IPS-NIHi7 (cell line): ENCODE measurements around the gene ACSL3.
"Not testable (repeated sequence)": the region's sequence is repeated elsewhere in the genome, so short reads cannot be mapped to it uniquely, and the experiment has no call there.

Source experiments
- DNase-seq: peaks from one replicate; pipeline ENCODE4 v3.0.0; 2012; ENCODE audit warnings: mixed read lengths; ENCODE audit errors: extremely low spot score

Gene ACSL3

DNA sequence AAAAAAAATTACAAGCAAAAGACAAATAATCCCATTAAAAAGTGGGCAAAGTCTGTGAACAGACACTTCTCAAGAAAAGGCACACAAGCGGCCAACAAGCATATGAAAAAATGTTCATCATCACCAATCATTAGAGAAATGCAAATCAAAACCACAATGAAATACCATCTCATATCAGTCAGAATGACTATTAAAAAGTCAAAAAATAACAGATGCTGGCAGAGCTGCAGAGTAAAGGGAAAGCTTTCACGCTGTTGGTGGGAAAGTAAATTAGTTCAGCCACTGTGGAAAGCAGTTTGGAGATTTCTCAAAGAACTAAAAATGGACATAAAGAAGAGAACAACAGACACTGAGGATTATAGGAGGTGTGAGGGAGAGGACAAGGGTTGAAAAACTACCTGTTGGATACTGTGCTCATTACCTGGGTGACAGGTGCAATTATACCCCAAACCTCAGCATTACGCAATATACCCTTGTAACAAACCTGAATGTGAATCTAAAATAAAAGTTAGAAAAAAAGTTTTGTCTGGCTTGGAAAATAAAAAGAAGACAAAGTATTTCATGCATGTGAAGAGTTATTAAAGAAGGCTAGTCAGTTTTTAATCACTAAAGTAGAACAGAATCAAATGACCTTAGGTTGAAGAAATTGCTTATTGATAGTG, 8.7 kb upstream of the ACSL3 start:
- DNase-seq: no peak

DNA sequence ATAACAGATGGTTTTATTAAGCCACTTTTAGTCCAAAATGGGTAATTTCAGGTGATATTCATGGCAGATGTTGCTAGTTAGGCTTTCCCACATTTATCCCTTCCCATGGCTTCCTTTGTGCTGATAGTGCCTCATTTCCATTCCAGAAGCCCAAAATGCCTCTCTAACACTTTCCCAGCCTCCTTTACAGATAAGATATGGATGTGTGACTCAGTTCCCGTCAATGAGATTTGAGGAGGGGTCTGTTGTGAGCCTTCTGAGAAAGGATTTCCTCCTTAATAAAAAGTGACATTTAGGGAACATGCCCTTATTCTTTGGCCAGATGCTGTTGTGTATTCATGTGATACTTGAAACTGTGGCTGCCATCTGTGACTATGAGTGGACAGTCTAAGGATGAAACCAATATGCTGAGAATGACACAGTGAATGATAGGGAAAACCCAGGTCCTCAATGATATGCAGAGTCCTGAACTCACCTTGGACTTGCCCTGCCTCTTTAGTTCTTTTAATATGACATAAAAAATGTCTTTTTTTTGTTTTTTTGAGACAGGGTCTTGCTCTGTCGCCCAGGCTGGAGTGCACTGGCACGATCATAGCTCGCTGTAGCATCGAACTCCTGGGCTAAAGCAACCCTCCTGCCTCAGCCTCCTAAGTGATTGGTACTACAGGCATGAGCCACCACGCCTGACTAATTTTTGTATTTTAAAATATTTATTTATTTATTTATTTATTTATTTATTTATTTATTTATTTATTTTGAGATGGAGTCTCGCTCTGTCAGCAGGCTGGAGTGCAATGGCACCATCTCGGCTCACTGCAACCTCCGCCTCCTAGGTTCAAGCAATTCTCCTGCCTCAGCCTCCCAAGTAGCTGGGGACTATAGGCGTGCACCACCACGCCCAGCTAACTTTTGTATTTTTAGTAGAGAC, 5.8 kb upstream of the ACSL3 start:
- DNase-seq: no peak

DNA sequence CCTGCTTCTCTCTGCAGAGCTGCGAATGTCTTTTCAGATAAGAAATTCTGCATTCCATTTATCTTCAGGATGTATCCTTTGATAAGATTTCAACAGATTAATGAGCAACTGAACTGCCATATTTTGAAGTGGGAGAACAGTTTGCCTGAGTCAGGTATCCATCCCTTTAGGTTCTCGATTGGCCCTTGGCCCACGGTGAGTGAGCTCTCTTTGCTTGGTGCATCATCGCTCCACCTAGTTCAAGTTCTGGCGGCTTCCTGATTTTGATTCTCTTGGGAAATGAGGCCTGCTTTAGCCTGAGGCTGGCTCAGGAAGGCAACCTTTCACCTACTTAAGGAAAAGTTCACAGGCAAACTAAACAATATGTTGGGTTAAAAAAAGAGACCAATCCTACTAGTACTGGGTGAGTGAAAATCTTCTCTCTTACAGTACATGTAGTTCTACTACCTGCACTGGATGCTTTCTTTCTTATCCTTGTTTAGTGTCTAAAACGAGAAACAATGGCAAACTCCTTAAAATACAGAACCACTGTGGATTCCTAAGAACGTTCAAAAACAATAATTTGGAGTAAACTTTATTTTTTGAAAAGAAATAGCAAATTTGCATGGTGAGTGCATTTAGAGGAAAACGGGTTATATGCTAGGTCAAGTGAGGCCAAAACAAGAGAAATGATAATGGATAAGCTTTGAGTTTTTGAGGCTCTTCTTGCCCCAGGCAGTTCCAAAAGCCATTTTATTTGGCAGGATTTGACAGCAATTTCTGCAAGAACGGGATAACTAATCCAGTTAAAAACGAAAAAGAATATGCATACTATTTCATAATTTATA, 837 bp upstream of the ACSL3 start:
- DNase-seq: peak; percentile 45

DNA sequence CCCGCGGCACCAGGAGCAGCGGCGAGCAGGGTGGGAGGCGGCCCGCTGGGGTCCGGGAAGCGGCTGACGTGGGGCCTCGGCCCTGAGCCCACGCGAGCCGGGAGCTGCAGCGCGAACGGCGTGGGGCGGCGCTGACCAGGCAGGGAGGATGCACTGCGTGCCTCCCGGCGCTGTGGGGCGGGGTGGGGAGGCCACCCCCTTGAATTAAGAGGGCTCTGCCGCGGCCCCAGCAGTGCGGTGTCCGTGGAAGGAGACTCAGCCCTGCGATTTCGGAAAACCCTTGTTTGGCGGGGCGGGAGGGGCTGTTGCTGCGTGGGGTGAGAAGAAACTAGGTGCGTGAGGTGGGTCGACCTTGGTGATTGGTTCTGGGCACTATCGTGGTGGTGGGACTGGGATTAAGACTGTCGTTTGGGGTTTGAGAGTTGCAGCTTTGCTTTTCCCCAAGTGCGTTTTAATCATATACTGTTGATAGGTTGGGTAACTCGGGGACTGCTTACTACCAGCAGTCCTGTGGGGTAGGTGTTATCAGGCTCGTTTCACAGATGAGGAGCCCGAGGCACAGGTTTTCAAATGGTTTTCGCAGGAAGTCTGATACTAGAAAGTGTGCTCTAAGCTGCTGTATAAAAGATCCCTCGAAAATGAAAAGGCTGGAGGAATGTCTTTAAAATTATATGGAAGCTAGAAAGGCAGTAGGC, 722 bp downstream of the ACSL3 start:
- DNase-seq: no peak

DNA sequence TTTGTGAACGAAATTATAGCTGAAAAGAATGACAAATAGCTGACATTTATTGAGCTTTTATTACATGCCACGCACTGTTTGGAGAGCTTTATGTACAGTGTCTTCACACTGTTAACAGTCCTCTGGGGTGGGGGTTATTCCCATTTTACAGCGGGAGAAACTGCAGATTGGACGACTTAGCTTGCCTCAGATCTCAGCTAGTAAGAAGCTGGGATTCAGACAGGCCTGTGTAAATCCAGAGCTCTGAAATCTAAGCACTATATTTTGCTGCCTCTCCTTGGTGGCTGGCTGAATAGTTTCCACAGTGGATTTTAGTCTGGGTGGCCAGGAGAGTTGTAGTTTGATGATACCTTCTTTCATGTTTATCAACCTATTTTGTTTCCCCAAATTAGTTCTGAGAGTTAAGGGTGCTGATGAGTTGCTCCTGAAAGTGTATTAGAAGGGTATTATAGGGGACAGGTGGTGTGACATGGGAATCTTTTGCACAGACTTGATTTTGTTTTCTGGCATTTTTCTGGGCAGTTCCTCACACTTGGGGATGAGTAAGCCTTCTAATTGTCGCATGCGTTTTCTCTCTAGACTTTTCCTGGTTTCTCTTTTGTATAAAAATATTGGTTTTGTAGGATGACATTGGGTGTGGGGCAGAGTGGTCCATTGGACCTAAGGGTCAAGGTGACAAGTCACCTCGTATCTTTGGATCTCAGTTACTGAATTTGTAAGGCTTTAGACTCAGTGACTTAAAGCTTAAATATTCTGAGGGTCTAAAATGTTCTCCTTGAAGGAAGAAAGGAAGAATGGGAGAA, 1.5 kb downstream of the ACSL3 start:
- no peak for DNase-seq

DNA sequence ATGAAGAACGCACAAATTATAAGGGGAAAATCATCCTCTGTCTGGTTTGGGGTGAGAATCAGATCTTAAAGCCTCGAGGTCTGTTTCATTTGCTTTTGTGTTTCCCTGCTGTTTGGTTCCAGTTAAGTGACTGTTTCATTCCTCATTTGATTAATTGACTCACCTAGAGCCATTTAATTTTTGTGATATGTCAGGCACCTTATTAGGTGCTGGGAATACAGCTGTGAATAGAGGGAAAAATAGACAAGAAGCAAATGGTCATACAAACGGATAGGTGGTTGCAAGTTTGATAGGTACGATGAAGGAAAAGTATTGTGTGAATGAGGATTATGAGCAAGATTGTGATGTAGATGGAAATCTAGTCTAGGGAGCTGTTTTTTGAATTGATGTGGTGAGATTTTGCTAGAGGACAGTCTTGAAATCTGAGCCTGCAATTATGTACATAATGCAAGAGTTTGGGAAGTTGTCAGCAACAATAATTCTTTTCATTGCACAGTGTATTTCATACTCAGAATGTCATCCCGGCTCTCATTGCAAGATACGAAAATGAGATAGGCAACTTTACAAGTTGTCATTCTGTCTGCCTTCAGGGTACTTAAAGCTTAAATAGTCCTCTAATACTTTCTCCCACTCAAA, 2.2 kb downstream of the ACSL3 start:
- no peak for DNase-seq

DNA sequence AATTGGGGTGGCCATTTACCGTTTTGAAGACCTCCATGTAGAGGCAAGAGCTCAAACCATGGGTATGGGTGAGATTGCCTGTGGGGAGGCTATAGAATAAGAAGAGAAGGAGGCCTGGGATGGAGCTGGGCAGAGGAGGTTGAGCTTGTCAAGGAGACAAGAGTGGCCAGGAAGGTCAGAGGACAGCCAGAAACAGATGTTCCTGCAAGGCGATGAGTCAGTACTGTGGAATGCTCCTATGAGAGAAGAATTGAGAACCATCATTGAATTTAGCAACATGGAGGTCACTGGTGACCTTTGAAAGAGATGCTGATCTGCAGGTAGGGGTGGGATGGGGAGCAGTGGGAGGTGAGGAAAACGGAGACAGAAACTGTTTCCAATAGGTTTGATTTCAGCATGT, 3.5 kb downstream of the ACSL3 start:
- DNase-seq: peak; percentile 25

DNA sequence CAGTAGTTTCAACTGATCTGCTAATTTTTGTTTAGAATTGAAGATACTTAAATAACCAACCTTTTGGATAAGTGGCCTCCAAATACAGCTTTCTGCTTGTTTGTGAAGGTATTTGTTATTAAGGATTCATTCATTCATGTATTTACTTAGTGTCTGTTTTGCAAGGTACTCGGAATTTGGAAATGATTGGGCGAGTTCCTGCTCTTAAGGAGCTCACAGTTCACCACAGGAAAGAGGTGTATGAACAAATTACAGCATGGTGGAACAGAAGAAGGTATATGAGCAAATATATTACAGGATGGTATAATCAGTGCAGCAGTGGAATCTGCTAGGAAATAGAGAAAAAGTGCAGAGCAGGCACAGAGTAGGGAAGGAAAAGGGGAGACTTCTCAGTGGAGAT, 4.5 kb downstream of the ACSL3 start:
- no peak for DNase-seq

DNA sequence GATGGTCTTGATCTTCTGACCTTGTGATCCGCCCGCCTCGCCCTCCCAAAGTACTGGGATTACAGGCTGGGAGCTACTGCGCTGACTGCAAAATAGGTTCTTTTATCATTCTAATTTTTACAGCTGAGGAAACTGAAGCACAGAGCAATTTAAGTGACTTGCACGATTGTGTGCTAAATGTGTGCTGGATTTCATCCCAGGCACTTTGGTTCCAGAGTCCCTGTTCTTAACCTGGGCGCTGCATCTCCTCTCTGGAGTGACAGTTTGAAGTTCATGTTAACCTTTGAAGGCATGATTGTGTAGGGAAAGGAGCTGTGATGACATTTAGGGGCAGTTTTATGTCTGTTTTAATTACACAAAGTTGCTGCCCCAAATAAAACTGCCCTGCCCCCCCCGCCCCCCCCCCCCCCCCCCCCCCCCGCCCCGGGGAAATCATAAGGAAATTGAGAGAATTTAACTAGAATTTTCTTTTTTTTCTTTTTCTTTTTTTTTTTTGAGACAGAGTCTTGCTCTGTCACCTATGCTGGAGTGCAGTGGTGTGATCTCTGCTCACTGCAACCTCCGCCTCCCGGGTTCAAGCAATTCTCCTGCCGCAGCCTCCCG, 5.6 kb downstream of the ACSL3 start:
- no peak for DNase-seq

DNA sequence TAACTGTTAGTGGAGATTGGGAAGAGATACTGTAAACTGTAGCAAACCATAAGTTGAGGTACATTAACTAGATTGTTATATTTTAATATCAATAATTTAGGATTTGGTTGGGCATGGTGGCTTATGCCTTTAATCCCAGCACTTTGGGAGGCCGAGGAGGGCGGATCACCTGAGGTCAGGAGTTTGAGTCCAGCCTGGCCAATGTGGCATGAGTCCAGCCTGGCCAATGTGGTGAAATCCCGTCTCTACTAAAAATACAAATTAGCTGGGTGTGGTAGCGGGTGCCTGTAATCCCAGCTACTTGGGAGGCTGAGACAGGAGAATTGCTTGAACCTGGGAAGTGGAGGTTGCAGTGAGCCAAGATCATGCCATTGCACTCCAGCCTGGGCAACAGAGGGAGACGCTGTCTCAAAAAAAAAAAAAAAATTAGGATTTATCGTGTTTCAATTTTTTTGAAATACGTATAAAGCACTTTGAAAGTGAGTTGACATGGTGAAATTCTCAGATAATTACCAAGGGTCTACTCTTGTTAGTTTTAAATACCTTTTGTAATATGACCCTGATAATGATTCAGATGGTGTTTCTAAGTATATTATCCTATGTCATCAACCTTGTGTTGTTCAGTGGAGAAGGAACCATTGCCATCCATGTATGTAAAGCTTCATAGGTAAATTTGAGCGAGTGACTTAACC, 7.9 kb downstream of the ACSL3 start:
- not testable (repeated sequence) for DNase-seq

DNA sequence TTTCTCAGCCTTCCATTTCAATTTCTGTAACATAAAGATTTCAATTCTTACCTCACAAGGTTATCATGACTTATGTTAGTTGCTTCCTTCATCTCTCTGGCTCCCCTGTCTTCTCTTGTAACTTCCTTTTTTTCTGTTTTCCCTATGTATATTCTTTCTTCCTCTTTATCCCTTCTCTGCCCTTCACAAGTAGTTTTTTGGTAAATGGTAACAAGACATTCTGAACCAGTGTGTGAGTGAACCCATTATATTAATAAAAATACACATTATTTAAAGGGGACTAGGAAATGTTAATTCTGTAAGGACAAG, 8.4 kb downstream of the ACSL3 start:
- no peak for DNase-seq

DNA sequence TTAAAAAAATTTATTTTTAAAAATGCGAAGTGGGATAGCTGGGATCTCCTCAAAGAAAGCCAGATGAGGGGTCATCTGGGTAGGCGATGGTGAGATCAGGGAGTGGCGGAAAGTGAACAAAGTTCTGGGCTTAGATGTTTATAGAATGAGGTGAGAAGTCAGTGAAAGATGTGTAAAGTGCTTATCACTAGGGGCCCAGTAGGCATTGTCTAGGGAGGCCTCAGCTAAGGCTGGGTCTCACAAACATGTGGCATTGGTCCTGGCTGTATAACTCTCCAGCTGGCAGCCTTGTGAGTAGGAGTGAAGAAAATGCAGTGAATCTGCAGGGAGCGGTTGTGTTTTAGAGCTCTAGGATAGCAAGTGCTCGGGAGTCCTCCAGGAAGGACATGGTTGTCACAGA, 10.5 kb downstream of the ACSL3 start:
- no peak for DNase-seq

DNA sequence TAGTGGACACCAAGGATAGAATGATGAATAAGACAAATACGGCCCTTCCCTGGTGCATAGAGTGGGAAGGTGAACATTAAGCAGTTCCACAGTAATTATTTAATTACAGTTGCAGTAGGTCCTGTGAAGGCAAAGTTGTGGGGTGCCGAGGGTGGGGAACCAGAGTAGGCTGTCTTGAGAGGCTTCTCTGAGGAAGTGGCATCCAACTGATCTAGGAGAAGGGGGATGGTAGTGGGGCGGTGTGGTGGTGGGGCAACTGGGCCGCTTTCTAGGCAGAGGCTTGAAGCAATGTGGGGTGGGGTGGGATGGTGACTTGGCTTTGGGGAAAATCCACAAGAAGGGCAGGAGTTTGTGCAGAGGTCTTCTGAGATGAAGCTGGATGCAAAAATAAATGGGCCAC, 11.7 kb downstream of the ACSL3 start:
- DNase-seq: no peak

DNA sequence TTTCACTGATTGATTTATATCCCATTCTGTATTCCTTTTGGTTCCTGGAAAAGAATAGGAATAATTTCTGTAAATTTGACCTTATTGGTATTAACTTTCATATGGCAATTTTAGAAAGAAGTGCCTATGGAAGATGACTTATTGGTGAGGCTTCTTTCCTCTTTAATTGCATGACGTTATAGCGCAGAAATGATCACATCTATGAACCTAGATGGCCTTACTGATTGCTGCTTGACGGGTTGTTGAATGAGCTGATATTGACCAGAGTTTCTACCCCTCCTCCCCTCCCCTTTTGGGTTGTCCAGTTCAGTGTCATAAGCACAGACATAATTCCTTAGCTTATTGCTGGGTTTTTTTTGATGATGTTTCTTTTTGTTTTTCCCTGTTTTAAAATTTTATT, 14.6 kb downstream of the ACSL3 start:
- no peak for DNase-seq

DNA sequence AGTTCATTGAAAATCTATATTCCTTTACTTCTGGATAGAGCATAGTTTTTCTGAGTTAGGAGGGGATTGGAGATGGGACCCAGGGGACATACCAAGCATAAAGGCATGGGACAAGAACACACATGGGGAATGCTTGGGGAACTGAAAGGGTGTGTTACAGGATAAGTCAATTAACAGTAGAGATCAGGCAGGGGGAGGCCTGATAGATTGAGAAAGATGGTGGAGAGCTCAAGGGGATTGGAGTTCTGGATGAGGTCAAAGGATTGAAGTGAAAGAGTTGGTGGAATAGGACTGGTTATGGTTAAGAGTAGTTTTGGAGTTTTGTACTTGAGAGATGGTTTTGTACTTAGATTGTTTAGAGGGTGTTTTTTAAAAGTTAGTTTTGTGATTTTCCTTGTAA, 16.1 kb downstream of the ACSL3 start:
- no peak for DNase-seq

DNA sequence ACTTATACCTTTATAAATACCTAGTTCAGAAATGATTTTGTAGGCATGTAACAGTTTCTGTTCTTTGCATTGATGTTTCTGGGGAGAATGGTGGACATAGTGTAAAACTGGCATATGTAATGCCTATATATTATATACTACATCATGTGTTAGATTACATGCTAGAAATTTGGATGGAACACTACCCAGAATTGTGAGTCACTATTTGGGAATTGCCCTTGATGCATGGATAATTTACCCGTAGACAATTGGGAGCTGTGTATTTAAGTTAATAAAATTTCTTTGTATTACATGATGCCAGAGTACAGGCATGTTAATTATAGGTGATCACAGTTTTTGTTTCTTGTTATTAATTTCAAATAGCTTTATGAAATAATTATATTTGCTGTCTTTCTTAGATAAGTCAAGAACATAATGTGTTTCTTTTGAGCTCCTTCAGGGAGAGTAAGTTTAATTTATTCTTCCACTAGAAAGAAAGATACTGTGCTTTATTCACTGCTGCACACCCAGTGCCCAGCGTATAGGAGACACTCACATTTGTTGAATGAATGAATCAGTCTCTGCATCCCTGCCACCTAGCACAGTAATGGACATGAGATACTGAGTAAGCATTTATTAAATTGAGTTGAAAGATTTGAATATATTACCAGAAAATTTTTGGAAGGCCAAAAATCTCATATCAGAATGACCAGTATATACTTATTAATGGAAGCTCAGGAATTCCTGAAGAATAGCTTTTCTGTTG, 16.9 kb downstream of the ACSL3 start:
- no peak for DNase-seq

DNA sequence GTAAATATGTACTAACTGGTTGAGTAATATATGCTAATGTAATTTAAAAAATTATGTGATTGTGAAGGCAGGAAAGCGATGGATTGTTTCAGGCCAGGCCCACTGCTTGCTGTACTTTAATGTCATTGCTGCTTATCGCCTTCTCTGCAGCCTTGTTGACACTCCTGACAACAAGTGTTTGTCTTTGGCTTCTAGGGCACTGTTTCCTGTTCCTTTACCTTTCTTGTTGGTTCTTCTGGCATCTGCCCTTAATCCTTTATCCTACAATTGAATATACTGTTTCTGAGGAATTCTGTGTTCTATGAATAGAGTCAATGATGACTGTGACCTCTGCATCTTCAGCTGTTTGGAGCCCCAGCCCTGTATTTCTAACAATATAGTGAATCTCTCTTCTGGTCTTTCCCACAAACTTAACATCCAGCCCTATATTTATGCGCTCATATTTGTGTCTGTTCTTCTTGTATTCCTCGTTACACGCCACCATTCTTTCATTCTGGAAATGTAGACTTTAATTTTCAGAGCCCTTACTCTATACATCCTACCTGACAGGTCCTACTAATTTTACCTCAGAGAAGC, 17.6 kb downstream of the ACSL3 start:
- DNase-seq: no peak

DNA sequence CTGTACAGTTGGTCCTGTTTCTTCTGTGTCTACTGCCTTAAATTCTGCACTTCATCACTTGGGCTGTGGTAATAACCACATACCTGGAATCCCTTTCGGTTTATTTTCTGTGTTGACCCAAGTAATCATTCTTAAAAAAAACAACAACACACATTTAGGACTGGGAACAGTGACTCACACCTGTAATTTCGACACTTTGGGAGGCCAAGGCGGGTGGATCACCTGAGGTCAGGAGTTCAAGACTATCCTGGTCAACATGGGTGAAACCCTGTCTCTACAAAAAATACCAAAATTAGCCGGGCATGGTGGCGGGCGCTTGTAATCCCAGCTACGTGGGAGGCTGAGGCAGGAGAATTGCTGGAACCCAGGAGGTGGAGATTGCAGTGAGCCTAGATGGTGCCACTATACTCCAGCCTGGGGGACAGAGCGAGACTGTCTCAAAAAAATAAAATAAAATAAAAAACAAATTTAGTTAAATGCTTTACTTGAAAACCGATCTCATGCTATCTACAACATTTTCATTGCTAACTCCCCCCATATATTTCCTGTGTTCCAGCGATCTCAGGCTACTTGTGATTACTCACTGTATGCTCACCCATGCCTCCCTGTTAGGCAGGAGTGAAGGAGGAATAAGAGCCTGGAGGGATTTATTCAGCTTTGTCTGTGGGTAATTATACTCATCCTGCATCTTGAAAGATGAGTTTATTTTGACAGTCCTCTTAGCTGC, 18.2 kb downstream of the ACSL3 start:
- no peak for DNase-seq
